Heart left ventricle (tissue), 16 donors: ENCODE data around the gene TTC27. TPM values are rescaled to one million over a fixed set of nuclear protein-coding genes. Genes with fewer than 3 reads are reported as not detected.

Experiments used
- ATAC-seq, 4 donors: fragments of 200-7000 bp; cut with Tn5 transposase; one replicate each; pipeline ENCODE4 v1.9.1; 2020 to 2022; ENCODE audit warnings: moderate library complexity in 4 of 4, mild to moderate bottlenecking in 3 of 4, moderate number of reproducible peaks in 1 of 4
- DNase-seq, 5 donors: peaks; one replicate each; pipeline ENCODE4 v3.0.0-alpha.2; 2020
- H3K27ac ChIP-seq, 12 donors: fragments of 200-600 bp; sonication (generic) in 4 of 12; one replicate each; pipeline versions ENCODE4 v1.5.0 to v1.8.0; 2016 to 2022; ENCODE audit warnings: mild to moderate bottlenecking in 2 of 12
- H3K27me3 ChIP-seq, 9 donors: fragments of 200-600 bp; sonication (generic) in 2 of 9; one replicate each; pipeline versions ENCODE4 v1.5.1 to v1.8.0; 2016 to 2022; ENCODE audit warnings: mild to moderate bottlenecking in 3 of 9
- H3K36me3 ChIP-seq, 9 donors: fragments of 200-600 bp; sonication (generic) in 2 of 9; one replicate each; pipeline versions ENCODE4 v1.5.0 to v1.8.0; 2018 to 2022; ENCODE audit warnings: mild to moderate bottlenecking in 2 of 9
- H3K4me1 ChIP-seq, 12 donors: fragments of 200-600 bp; sonication (generic) in 4 of 12; one replicate each; pipeline versions ENCODE4 v1.5.0 to v1.8.0; 2016 to 2022; ENCODE audit warnings: mild to moderate bottlenecking in 3 of 12
- H3K4me3 ChIP-seq, 12 donors: fragments of 200-600 bp; sonication (generic) in 4 of 12; one replicate each; pipeline versions ENCODE4 v1.5.0 to v1.8.0; 2017 to 2022; ENCODE audit warnings: mild to moderate bottlenecking in 9 of 12, moderate library complexity in 4 of 12
- H3K9me3 ChIP-seq, 12 donors: fragments of 200-600 bp; sonication (generic) in 4 of 12; one replicate each; pipeline versions ENCODE4 v1.5.0 to v1.8.0; 2016 to 2022; ENCODE audit warnings: mild to moderate bottlenecking in 1 of 12
- POLR2A ChIP-seq, 2 donors: fragments of 450-650 bp; IDR thresholded peaks; one replicate each; pipeline ENCODE4 v1.6.1; 2017; ENCODE audit warnings: antibody characterized with exemption in 2 of 2, mild to moderate bottlenecking in 2 of 2, moderate library complexity in 2 of 2
- WGBS, 4 donors: extraction: QIAGEN DNeasy Blood & Tissue Kit in 2 of 4; methylation state at CpG; one replicate each; pipeline versions ENCODE4 v1.1.5 to v1.1.7; 2013 to 2018; 5-methylcytosine and 5-hydroxymethylcytosine counted together
- intact Hi-C, 10 donors: fragments of 100-400 bp; cut with DNase I; formaldehyde crosslinking; loops; one replicate each; pipeline versions ENCODE4 v1.11.1 to v1.14.2; 2022
- polyA plus RNA-seq, 2 donors: library from polyadenylated mRNA; stranded (reverse); fragments of 200-250 nt; gene quantifications; one replicate each; pipeline ENCODE4 v1.2.3, GENCODE V29; 2013
- total RNA-seq, 9 donors: library from RNA; depleted of rRNA in 2 of 9; stranded (reverse); fragments of >200 nt in 2 of 9; fragmentation: NEBNext Ultra II Directional in 3 of 9; extraction: Animal tissue kit (Norgen Biotek cat#: 25700) in 3 of 9; gene quantifications; one replicate each; pipeline versions ENCODE4 v1.1.0 to v1.2.4, GENCODE V29; 2016 to 2023
- TF ChIP-seq, protein P1 (sequence below), 12 donors: fragments of 200-600 bp; sonication (generic) in 4 of 12; IDR thresholded peaks; one replicate each; pipeline versions ENCODE4 v1.5.0 to v1.8.0; 2018 to 2022; ENCODE audit warnings: antibody characterized with exemption in 12 of 12, mild to moderate bottlenecking in 5 of 12
- donor health status: ischemic (EF 13 %, LVEDD 7.1; RV severe dilation, severe dysfunction).
- donor health status: healthy with polysubstance abuse.
- donor health status: DM: no; HTN: yes; CAD: no.
- donor health status: DM: no; HTN: no; CAD: no.
- donor health status: ischemic (EF 25% LVEDD 6.9; RV normal size, moderate dysfunction).
- donor health status: ischemic (EF 25% LVEDD 5.7; RV mildly dilated, moderate dysfunction).
- donor health status: healthy.
- donor health status: DM: yes; HTN: yes; CAD: no.
- donor health status: ischemic (EF 35%, LVEDD 5.7; RV mildly dilated, moderate dysfunction).
- donor health status: nonischemic (EF 11% LVEDD 7.7; RV severe dilation, severe dysfunction).
- donor health status: DM: yes; HTN: yes; CAD: no.
- donor health status: PGD.
- donor health status: ischemic (EF 29% LVEDD 5.4; RV normal size, mild dysfunction).
- donor health status: nonischemic (EF 23%, LVEDD 6.1; RV moderate dilation, normal function).

Gene TTC27
- total and polyA plus RNA-seq, 11 donors: 5.2 to 18.1 (median 11.0) TPM

DNA sequence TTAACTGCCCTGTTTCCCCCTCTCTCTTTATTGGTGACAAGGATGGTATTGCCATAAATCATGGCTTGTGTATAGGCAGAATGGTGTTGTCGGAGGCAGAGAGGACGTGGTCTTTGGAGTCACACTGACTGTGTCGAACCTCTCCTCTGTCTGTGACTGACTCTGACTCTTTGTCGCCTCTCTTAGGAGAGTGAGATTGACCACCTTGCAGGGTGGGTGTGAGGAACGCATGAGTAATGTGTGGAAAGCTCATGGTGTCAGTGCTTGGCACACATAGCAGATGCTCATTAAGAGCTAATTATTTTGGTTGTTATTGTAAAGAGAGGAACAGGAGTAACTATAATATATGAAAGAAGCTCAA lies 145.6 kb downstream of the TTC27 start:
- TF ChIP-seq, protein P1, sequence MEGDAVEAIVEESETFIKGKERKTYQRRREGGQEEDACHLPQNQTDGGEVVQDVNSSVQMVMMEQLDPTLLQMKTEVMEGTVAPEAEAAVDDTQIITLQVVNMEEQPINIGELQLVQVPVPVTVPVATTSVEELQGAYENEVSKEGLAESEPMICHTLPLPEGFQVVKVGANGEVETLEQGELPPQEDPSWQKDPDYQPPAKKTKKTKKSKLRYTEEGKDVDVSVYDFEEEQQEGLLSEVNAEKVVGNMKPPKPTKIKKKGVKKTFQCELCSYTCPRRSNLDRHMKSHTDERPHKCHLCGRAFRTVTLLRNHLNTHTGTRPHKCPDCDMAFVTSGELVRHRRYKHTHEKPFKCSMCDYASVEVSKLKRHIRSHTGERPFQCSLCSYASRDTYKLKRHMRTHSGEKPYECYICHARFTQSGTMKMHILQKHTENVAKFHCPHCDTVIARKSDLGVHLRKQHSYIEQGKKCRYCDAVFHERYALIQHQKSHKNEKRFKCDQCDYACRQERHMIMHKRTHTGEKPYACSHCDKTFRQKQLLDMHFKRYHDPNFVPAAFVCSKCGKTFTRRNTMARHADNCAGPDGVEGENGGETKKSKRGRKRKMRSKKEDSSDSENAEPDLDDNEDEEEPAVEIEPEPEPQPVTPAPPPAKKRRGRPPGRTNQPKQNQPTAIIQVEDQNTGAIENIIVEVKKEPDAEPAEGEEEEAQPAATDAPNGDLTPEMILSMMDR (IDR thresholded peaks at IDR 0.05): no peak
- TF ChIP-seq POLR2A (IDR thresholded peaks at IDR 0.05): no peak
- Histone ChIP-seq H3K9me3 (no peaks in the 10 kb centered on the region), H3K27me3 (no peaks in the 10 kb centered on the region), H3K27ac (peak overlapping the region in 5 of 12 donors; percentile 8 to 44 (median 28)), H3K36me3 (peaks cover 0 to 7% (median 0%) of the 10 kb centered on the region in 9 donors), H3K4me1 (peaks cover 0 to 28% (median 8%) of the 10 kb centered on the region in 12 donors), H3K4me3 (no peak overlapping the region)
- DNase-seq: no peak
- ATAC-seq: peak in 3 of 4 donors; percentile 40 to 47 (median 46)
- 61 to 79% (median 68%) methylated on average over 5 of the region's 5 CpGs for WGBS, 4 donors
- intact Hi-C loops: loop anchor here (2.0 to 10.0 kb wide), 20 partner anchors 171 to 811 kb away; partner anchors contain the start of gene LTBP1 (in 6 of the 10)

DNA sequence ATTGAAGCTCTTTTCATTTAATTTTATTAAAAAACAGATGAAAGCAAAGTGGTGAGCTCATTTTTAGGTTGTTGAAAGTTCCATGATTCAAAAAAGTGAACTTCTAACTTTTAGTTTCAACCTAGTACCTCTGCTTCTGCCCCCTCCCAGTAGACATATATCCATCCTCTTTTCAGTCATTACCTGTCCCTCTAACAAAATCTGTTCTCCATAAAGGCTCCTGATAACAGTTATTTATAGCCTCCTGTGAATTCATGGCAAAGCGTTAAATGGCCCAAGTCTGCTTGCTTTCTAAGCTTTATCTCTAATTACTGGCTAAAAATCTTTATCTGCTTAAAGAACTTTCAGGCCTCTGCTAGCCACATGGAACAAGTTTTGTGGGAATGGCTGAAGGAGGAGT lies 148.1 kb downstream of the TTC27 start:
- Histone ChIP-seq H3K4me1 (peaks cover 0 to 16% (median 7%) of the 10 kb centered on the region in 12 donors), H3K27ac (no peak overlapping the region), H3K9me3 (peaks cover 0 to 16% (median 6%) of the 10 kb centered on the region in 12 donors), H3K27me3 (no peaks in the 10 kb centered on the region), H3K36me3 (peaks cover 0 to 26% (median 3%) of the 10 kb centered on the region in 9 donors), H3K4me3 (no peak overlapping the region)
- TF ChIP-seq, protein P1 (IDR thresholded peaks at IDR 0.05): no peak
- TF ChIP-seq POLR2A (IDR thresholded peaks at IDR 0.05): no peak
- intact Hi-C loops: loop anchor here in 9 of 10 donors (5.0 to 10.0 kb wide), 10 partner anchors 171 to 809 kb away; partner anchors contain the start of gene LTBP1 (in 1 of the 9)
- 41 to 50% (median 46%) methylated on average over 1 of the region's 1 CpG for WGBS, 4 donors
- no peak for DNase-seq
- ATAC-seq: no peak

DNA sequence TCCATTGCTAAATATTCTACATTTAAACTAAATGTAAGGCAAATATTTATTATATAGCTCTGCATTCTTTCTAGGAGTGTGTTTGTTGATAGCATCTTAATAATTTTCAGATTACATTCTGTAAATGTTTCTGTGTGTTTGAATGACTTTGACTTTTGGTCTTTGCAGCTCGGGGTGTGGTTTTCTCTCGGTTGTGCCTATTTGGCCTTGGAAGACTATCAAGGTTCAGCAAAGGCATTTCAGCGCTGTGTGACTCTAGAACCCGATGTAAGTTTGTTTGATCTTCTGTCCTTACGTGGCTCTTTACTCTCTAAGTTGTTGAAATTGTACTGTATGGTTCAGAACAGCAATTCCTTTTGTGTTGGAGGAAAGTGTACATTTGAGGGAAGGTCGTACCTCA lies 149.9 kb downstream of the TTC27 start:
- WGBS, 4 donors: 96 to 99% (median 98%) methylated on average over 6 of the region's 6 CpGs
- H3K27me3 ChIP-seq: no peaks in the 10 kb centered on the region

DNA sequence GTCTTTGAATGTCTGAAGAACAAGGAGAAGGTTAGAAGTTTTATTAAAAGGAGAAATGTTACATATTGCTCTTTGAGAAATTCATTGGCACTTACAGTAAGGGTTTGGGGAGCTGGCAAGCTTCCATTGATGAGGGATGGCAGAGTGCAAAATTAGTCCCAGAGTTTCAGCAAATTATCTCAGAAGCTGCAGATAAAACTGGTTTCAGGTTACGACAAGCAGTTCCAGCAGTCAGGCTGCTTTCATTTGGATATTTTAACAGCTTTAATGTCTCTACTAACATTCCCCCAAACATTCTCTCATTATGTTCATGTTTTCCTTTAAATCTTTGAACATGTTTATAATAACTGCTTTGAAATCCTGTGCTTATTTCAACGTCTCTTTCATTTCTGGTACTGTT lies 153.1 kb downstream of the TTC27 start:
- WGBS, 4 donors: 74 to 86% (median 84%) methylated on average over 2 of the region's 2 CpGs
- Histone ChIP-seq H3K4me1 (peaks cover 3 to 24% (median 17%) of the 10 kb centered on the region in 12 donors), H3K27ac (no peak overlapping the region), H3K9me3 (peaks cover 0 to 40% (median 11%) of the 10 kb centered on the region in 12 donors), H3K36me3 (peaks cover 0 to 30% (median 3%) of the 10 kb centered on the region in 9 donors), H3K27me3 (no peaks in the 10 kb centered on the region), H3K4me3 (no peak overlapping the region)
- no peak for DNase-seq
- TF ChIP-seq, protein P1 (IDR thresholded peaks at IDR 0.05): no peak
- TF ChIP-seq POLR2A (IDR thresholded peaks at IDR 0.05): no peak
- ATAC-seq: no peak
- intact Hi-C loops: loop anchor here in 3 of 10 donors (5.0 to 10.0 kb wide), 3 partner anchors 96 to 594 kb away; no protein-coding TSS in a partner anchor

More for the DNA sequence above, 149.9 kb downstream of the TTC27 start:
- no peak overlapping the region for H3K27ac ChIP-seq
- intact Hi-C loops: loop anchor here in 9 of 10 donors (5.0 to 10.0 kb wide), 10 partner anchors 170 to 807 kb away; partner anchors contain the start of gene LTBP1 (in 1 of the 9)
- peaks cover 0 to 26% (median 11%) of the 10 kb centered on the region in 12 donors for H3K9me3 ChIP-seq
- peaks cover 0 to 30% (median 3%) of the 10 kb centered on the region in 9 donors for H3K36me3 ChIP-seq
- H3K4me3 ChIP-seq: no peak overlapping the region
- DNase-seq (no peak), ATAC-seq (no peak)
- peaks cover 0 to 11% (median 7%) of the 10 kb centered on the region in 12 donors for H3K4me1 ChIP-seq
- TF ChIP-seq, protein P1 (IDR thresholded peaks at IDR 0.05): no peak
- TF ChIP-seq POLR2A (IDR thresholded peaks at IDR 0.05): no peak
